AG09319 (cell line): Measurements from ENCODE around the gene POC1A.

ENCODE experiments used
- DNase-seq: peaks from one replicate; pipeline ENCODE4 v3.0.0-alpha.2; 2010; ENCODE audit warnings: low read depth; ENCODE audit errors: extremely low read depth
- TF ChIP-seq, protein P1 (sequence below): IDR thresholded peaks from 2 replicates; pipeline ENCODE4 v1.5.1; 2011; ENCODE audit warnings: low read depth, mild to moderate bottlenecking, inconsistent platforms, low read length, moderate library complexity

POC1A gene

GRCh38 chr3:52073490-52073889 lies 80.7 kb downstream of the POC1A start:
- TF ChIP-seq, protein P1, sequence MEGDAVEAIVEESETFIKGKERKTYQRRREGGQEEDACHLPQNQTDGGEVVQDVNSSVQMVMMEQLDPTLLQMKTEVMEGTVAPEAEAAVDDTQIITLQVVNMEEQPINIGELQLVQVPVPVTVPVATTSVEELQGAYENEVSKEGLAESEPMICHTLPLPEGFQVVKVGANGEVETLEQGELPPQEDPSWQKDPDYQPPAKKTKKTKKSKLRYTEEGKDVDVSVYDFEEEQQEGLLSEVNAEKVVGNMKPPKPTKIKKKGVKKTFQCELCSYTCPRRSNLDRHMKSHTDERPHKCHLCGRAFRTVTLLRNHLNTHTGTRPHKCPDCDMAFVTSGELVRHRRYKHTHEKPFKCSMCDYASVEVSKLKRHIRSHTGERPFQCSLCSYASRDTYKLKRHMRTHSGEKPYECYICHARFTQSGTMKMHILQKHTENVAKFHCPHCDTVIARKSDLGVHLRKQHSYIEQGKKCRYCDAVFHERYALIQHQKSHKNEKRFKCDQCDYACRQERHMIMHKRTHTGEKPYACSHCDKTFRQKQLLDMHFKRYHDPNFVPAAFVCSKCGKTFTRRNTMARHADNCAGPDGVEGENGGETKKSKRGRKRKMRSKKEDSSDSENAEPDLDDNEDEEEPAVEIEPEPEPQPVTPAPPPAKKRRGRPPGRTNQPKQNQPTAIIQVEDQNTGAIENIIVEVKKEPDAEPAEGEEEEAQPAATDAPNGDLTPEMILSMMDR: no peak
- DNase-seq: no peak

DNA sequence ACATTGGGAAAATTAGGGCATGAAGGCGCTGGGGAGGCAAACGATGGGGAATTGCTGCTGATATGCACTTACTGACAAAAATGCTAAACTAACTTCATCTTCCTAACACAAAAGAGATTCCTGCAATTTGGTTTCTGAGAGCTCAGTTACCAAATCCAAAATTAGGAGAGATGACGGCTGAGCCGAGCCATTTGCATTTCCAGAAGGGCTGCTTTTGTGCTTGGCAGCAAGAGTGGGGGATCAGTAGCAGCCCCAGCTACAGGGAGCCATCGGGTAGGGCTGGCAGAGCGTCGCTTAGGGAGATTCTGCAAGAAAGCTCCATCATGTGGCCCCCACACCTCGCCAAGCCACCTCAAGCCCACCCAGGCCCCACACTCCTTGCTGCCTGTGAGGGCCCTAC lies 81.8 kb downstream of the POC1A start:
- TF ChIP-seq, protein P1: no peak
- no peak for DNase-seq

GRCh38 chr3:52072020-52072419 lies 82.2 kb downstream of the POC1A start:
- no peak for DNase-seq
- TF ChIP-seq, protein P1: no peak

GRCh38 chr3:52070724-52071621 lies 83.2 kb downstream of the POC1A start:
- TF ChIP-seq, protein P1: no peak
- DNase-seq: no peak

DNA sequence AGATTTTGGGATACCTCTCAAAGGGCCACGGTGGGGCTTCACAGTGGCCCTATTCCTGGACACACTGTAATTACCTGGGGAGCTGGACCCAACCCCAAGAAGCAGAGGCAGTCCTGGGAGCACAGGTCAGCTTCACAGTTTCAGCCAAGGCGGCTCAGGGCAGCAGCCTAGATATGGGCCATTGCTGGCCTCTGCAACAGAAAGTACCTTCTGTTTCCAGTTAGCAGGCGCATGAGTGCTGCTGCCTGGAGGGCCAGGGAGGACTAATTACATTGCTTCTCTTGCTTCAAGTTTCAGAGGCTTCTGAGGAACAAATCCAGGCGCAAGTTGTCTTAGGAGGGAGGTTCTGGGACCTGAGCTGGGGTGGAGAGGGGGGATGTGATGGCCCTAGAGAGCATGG lies 84.4 kb downstream of the POC1A start:
- TF ChIP-seq, protein P1: no peak
- DNase-seq: no peak

DNA sequence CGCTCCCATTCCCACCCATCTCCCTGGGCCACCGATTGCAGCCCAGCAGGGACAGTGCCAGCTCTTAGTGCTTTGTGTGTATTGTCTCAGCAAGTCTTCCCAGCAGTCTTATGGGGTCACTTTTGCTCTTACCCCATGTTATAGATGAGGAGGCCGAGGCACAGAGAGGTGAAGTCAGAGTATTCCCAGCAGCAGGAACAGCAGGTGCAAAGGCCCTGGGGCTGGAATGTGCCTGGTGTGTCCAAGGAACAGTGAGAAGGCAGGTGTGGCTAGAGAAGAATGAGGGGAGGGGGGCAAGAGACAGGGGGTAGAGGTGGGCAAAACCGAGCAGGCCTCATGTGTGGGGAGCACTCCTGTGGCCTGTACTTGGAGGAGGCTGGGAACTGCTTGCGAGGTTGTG lies 85.1 kb downstream of the POC1A start:
- TF ChIP-seq, protein P1: no peak
- DNase-seq: no peak

DNA sequence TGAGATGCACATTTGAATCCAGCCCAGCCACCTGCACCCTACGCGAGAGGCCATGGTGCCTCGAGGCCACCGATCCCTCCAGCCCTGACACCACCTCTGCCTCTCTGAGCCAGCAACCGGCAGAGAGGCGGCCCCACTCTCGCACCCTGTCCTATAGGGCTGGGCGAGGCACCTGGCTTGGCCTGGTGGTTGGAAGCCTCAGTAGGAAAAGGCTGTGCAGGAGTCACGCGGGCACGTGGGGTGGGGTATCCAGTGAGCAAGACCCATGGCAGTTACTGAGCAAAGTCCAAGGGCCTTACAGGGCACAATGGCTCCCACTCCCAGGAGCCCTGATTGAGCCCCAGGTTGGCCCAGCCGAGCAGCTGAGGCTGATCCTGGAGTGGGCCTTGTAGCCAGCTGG lies 85.5 kb downstream of the POC1A start:
- TF ChIP-seq, protein P1: no peak
- no peak for DNase-seq
